ENCODE results near the gene RIPOR1. TPM values are rescaled to one million over a fixed set of nuclear protein-coding genes. Genes with fewer than 3 reads are reported as not detected.
A peak's percentile ranks its signal among the peaks of the same experiment; 100 is the strongest.
"Not testable (repeated sequence)": the region's sequence is repeated elsewhere in the genome, so short reads cannot be mapped to it uniquely, and the experiment has no call there.

Gene RIPOR1
- total RNA-seq, 2 experiments from 2014 or later, result 18.9 to 24.1 TPM

- peaks cover 7% of the 10 kb centered on the region for H3K4me1 Mint-ChIP-seq
- POLR2A ChIA-PET, result interaction anchor here (1.2 kb wide), 1 partner anchor 116 kb away, joined by 4 read pairs; the partner anchor contains the start of gene CARMIL2
- intact Hi-C loops (cut with DNase I, micrococcal nuclease), result loop anchor here in 1 of 2 experiments (10.0 kb wide), 2 partner anchors 275 to 315 kb away; partner anchors contain the start of genes CENPT, NUTF2, RANBP10 and THAP11
- CTCF ChIA-PET, result interaction anchor here (0.6 to 5.2 kb wide), 7 partner anchors 8 to 138 kb away, joined by 3 to 43 read pairs (median 5); no protein-coding TSS in a partner anchor
- no peaks in the 10 kb centered on the region for H3K36me3 Mint-ChIP-seq (ENCODE audit: low read depth)
- peaks cover 14% of the 10 kb centered on the region for H3K27me3 Mint-ChIP-seq
- H3K4me3 Mint-ChIP-seq, result peak overlapping the region; percentile 64
- no peaks in the 10 kb centered on the region for H3K9me3 Mint-ChIP-seq (ENCODE audit: low read depth)
- peak overlapping the region; percentile 58 for H3K27ac Mint-ChIP-seq
- no peak for ATAC-seq
- DNase-seq, result no peak
Measured at GRCh38 chr16:67529582-67530012, 968 bp downstream of the RIPOR1 start.

GRCh38 chr16:67530013-67530939 is 1.6 kb downstream of the RIPOR1 start:
- DNase-seq, result peak; percentile 40
- Mint-ChIP-seq H3K27ac (peak overlapping the region; percentile 58), H3K9me3 (ENCODE audit: low read depth) (no peaks in the 10 kb centered on the region), H3K4me1 (peaks cover 7% of the 10 kb centered on the region), H3K36me3 (ENCODE audit: low read depth) (no peaks in the 10 kb centered on the region), H3K4me3 (peak overlapping the region; percentile 64), H3K27me3 (peaks cover 16% of the 10 kb centered on the region)
- ChIA-PET POLR2A (interaction anchor here (1.2 kb wide), 1 partner anchor 115 kb away, joined by 4 read pairs; the partner anchor contains the start of gene CARMIL2), CTCF (interaction anchor here (0.7 to 5.2 kb wide), 10 partner anchors 9 to 270 kb away, joined by 3 to 43 read pairs (median 4); partner anchors contain the start of gene ATP6V0D1)
- ATAC-seq, result peak; percentile 27
- intact Hi-C loops (cut with DNase I, micrococcal nuclease), result no loop called here

GRCh38 chr16:67531247-67531646 is 2.6 kb downstream of the RIPOR1 start:
- ChIA-PET CTCF (interaction anchor here (0.7 to 5.2 kb wide), 6 partner anchors 8 to 269 kb away, joined by 3 to 43 read pairs (median 3); partner anchors contain the start of gene ATP6V0D1), POLR2A (no interaction called here)
- H3K4me3 Mint-ChIP-seq, result no peak overlapping the region
- no peaks in the 10 kb centered on the region for H3K36me3 Mint-ChIP-seq (ENCODE audit: low read depth)
- H3K27ac Mint-ChIP-seq, result no peak overlapping the region
- intact Hi-C loops (cut with DNase I, micrococcal nuclease), result no loop called here
- ATAC-seq (no peak), DNase-seq (no peak)
- peaks cover 18% of the 10 kb centered on the region for H3K27me3 Mint-ChIP-seq
- H3K4me1 Mint-ChIP-seq, result peaks cover 7% of the 10 kb centered on the region
- H3K9me3 Mint-ChIP-seq (ENCODE audit: low read depth), result no peaks in the 10 kb centered on the region

GRCh38 chr16:67533024-67533560 is 4.5 kb downstream of the RIPOR1 start:
- no peak overlapping the region for H3K4me3 Mint-ChIP-seq
- DNase-seq, result no peak
- ATAC-seq, result no peak
- ChIA-PET CTCF (interaction anchor here (0.6 to 5.2 kb wide), 9 partner anchors 10 to 67 kb away, joined by 3 to 43 read pairs (median 3); no protein-coding TSS in a partner anchor), POLR2A (interaction anchor here (0.6 kb wide), 1 partner anchor 279 kb away, joined by 7 read pairs; no protein-coding TSS in a partner anchor)
- H3K9me3 Mint-ChIP-seq (ENCODE audit: low read depth), result no peaks in the 10 kb centered on the region
- H3K36me3 Mint-ChIP-seq (ENCODE audit: low read depth), result no peaks in the 10 kb centered on the region
- peaks cover 15% of the 10 kb centered on the region for H3K4me1 Mint-ChIP-seq
- intact Hi-C loops (cut with DNase I, micrococcal nuclease), result no loop called here
- H3K27ac Mint-ChIP-seq, result no peak overlapping the region
- H3K27me3 Mint-ChIP-seq, result peaks cover 20% of the 10 kb centered on the region

- ATAC-seq; intact Hi-C loops (cut with DNase I, micrococcal nuclease); H3K4me3 Mint-ChIP-seq; H3K36me3 Mint-ChIP-seq (ENCODE audit: low read depth); POLR2A ChIA-PET; DNase-seq; H3K9me3 Mint-ChIP-seq (ENCODE audit: low read depth); H3K27ac Mint-ChIP-seq: not testable (repeated sequence)
- Mint-ChIP-seq H3K27me3 (peaks cover 20% of the 10 kb centered on the region), H3K4me1 (peaks cover 15% of the 10 kb centered on the region)
- CTCF ChIA-PET, result interaction anchor here (0.7 to 5.2 kb wide), 4 partner anchors 12 to 376 kb away, joined by 3 to 43 read pairs (median 16); no protein-coding TSS in a partner anchor
Measured at GRCh38 chr16:67533987-67534386, 5.4 kb downstream of the RIPOR1 start.

- H3K4me3 Mint-ChIP-seq, result no peak overlapping the region
- peaks cover 19% of the 10 kb centered on the region for H3K4me1 Mint-ChIP-seq
- peaks cover 4% of the 10 kb centered on the region for H3K36me3 Mint-ChIP-seq (ENCODE audit: low read depth)
- DNase-seq (no peak), ATAC-seq (no peak)
- H3K27me3 Mint-ChIP-seq, result peaks cover 20% of the 10 kb centered on the region
- CTCF ChIA-PET, result interaction anchor here (0.7 to 4.3 kb wide), 6 partner anchors 11 to 727 kb away, joined by 3 to 29 read pairs (median 4); no protein-coding TSS in a partner anchor
- intact Hi-C loops (cut with DNase I, micrococcal nuclease), result no loop called here
- H3K27ac Mint-ChIP-seq, result no peak overlapping the region
- no peaks in the 10 kb centered on the region for H3K9me3 Mint-ChIP-seq (ENCODE audit: low read depth)
- POLR2A ChIA-PET, result no interaction called here
Measured at GRCh38 chr16:67534431-67534830, 5.8 kb downstream of the RIPOR1 start.

- CTCF ChIA-PET, result interaction anchor here (0.7 to 4.3 kb wide), 5 partner anchors 11 to 726 kb away, joined by 3 to 35 read pairs (median 5); no protein-coding TSS in a partner anchor
- ATAC-seq (no peak), DNase-seq (no peak)
- peaks cover 16% of the 10 kb centered on the region for H3K27me3 Mint-ChIP-seq
- POLR2A ChIA-PET, result no interaction called here
- no peak overlapping the region for H3K27ac Mint-ChIP-seq
- no peak overlapping the region for H3K4me3 Mint-ChIP-seq
- H3K36me3 Mint-ChIP-seq (ENCODE audit: low read depth), result peaks cover 4% of the 10 kb centered on the region
- no peaks in the 10 kb centered on the region for H3K9me3 Mint-ChIP-seq (ENCODE audit: low read depth)
- H3K4me1 Mint-ChIP-seq, result peaks cover 15% of the 10 kb centered on the region
- intact Hi-C loops (cut with DNase I, micrococcal nuclease), result no loop called here
Measured at GRCh38 chr16:67535201-67535600, 6.6 kb downstream of the RIPOR1 start.

- ATAC-seq (peak; percentile 62), DNase-seq (peak; percentile 74)
- Mint-ChIP-seq H3K9me3 (ENCODE audit: low read depth) (no peaks in the 10 kb centered on the region), H3K4me1 (peaks cover 15% of the 10 kb centered on the region), H3K27ac (peak overlapping the region; percentile 58), H3K36me3 (ENCODE audit: low read depth) (peaks cover 6% of the 10 kb centered on the region), H3K27me3 (peaks cover 6% of the 10 kb centered on the region), H3K4me3 (peak overlapping the region; percentile 73)
- POLR2A ChIA-PET, result interaction anchor here (0.6 to 1.0 kb wide), 2 partner anchors 123 to 179 kb away, joined by 3 read pairs; partner anchors contain the start of gene ACD
- CTCF ChIA-PET, result interaction anchor here (0.5 to 3.4 kb wide), 12 partner anchors 10 to 153 kb away, joined by 3 to 35 read pairs (median 4); partner anchors contain the start of genes ACD, ATP6V0D1, CARMIL2 and PARD6A
- intact Hi-C loops (cut with DNase I, micrococcal nuclease), result loop anchor here (1.0 to 2.0 kb wide), 3 partner anchors 16 to 123 kb away; partner anchors contain the start of genes ACD (in 1 of the 2) and PARD6A (in 1 of the 2)
Measured at GRCh38 chr16:67537270-67537635, 8.6 kb downstream of the RIPOR1 start.

GRCh38 chr16:67537636-67538591 is 9.3 kb downstream of the RIPOR1 start:
- H3K4me1 Mint-ChIP-seq, result peaks cover 21% of the 10 kb centered on the region
- intact Hi-C loops (cut with DNase I, micrococcal nuclease), result loop anchor here (1.0 to 2.0 kb wide), 3 partner anchors 17 to 122 kb away; partner anchors contain the start of genes ACD (in 1 of the 2) and PARD6A (in 1 of the 2)
- H3K27me3 Mint-ChIP-seq, result peaks cover 6% of the 10 kb centered on the region
- ATAC-seq (peak; percentile 37), DNase-seq (peak; percentile 74)
- peaks cover 10% of the 10 kb centered on the region for H3K36me3 Mint-ChIP-seq (ENCODE audit: low read depth)
- peak overlapping the region; percentile 45 for H3K27ac Mint-ChIP-seq
- H3K4me3 Mint-ChIP-seq, result peak overlapping the region; percentile 73
- CTCF ChIA-PET, result interaction anchor here (0.5 to 3.4 kb wide), 12 partner anchors 9 to 125 kb away, joined by 3 to 35 read pairs (median 4); partner anchors contain the start of genes ACD, ATP6V0D1, CARMIL2 and PARD6A
- POLR2A ChIA-PET, result interaction anchor here (0.6 to 0.7 kb wide), 2 partner anchors 178 to 310 kb away, joined by 3 read pairs; no protein-coding TSS in a partner anchor
- H3K9me3 Mint-ChIP-seq (ENCODE audit: low read depth), result no peaks in the 10 kb centered on the region

GRCh38 chr16:67538666-67539101 is 10.1 kb downstream of the RIPOR1 start:
- Mint-ChIP-seq H3K36me3 (ENCODE audit: low read depth) (peaks cover 10% of the 10 kb centered on the region), H3K27me3 (peaks cover 6% of the 10 kb centered on the region), H3K27ac (no peak overlapping the region), H3K4me1 (peaks cover 21% of the 10 kb centered on the region), H3K9me3 (ENCODE audit: low read depth) (no peaks in the 10 kb centered on the region), H3K4me3 (peak overlapping the region; percentile 60)
- CTCF ChIA-PET, result interaction anchor here (0.6 to 3.4 kb wide), 4 partner anchors 8 to 62 kb away, joined by 3 to 29 read pairs (median 4); no protein-coding TSS in a partner anchor
- POLR2A ChIA-PET, result interaction anchor here (0.6 kb wide), 1 partner anchor 23 kb away, joined by 3 read pairs; the partner anchor contains the start of gene CTCF
- DNase-seq (no peak), ATAC-seq (no peak)
- intact Hi-C loops (cut with DNase I, micrococcal nuclease), result no loop called here
